D721Med (cell line): Measurements from ENCODE around the gene RNFT2.

Experiments used
- DNase-seq: peaks from one replicate; pipeline ENCODE4 v3.0.0; 2011; ENCODE audit warnings: low spot score; ENCODE audit not compliant: insufficient read length
- FAIRE-seq: peaks from 2 replicates; lab custom pipeline; 2011; peaks lifted over from hg19 to GRCh38; lab: Jason Lieb, UNC
- TF ChIP-seq, protein P1 (sequence below): IDR thresholded peaks from 2 replicates; pipeline ENCODE4 v1.5.1; 2012; ENCODE audit warnings: mild to moderate bottlenecking, control low read depth; ENCODE audit not compliant: insufficient read depth; ENCODE audit errors: missing control alignments

RNFT2 gene

DNA sequence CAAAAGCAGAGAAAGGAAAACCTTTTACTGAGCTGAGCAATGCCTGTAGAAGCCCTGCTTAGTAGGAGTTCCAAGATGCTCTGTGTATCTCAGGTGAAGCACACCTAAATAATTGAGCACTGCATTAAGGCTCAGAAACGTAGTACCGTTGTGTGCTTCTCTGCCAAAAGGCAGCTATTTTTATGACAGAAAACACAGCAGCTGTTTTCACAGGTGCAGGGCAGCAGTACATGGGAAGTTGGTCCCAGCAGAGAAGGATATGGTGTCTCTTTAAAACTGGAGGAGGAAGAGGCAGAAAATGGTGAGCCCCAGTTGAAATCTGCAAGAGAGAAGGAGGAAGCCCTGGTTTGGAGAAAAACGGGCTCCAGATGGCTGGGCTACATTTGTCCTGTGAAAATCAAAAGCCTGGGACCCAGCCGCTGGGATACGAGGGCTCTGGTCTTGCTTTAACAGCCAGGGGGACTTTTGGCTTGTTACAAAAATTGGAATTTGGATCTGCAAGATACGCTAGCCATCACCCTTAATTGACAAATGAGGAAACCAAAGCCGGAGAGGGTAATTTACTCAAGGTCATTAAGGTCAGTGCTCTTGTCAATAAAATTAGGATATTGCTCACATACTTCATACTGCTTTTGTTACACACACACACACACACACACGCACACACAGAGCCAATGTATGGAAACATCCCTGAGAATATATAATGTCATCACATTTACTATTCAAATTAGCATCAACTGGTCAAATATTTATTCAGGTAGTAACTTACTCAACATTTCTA lies 27.6 kb upstream of the RNFT2 start:
- TF ChIP-seq, protein P1, sequence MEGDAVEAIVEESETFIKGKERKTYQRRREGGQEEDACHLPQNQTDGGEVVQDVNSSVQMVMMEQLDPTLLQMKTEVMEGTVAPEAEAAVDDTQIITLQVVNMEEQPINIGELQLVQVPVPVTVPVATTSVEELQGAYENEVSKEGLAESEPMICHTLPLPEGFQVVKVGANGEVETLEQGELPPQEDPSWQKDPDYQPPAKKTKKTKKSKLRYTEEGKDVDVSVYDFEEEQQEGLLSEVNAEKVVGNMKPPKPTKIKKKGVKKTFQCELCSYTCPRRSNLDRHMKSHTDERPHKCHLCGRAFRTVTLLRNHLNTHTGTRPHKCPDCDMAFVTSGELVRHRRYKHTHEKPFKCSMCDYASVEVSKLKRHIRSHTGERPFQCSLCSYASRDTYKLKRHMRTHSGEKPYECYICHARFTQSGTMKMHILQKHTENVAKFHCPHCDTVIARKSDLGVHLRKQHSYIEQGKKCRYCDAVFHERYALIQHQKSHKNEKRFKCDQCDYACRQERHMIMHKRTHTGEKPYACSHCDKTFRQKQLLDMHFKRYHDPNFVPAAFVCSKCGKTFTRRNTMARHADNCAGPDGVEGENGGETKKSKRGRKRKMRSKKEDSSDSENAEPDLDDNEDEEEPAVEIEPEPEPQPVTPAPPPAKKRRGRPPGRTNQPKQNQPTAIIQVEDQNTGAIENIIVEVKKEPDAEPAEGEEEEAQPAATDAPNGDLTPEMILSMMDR, result no peak
- DNase-seq (no peak), FAIRE-seq (no peak)

DNA sequence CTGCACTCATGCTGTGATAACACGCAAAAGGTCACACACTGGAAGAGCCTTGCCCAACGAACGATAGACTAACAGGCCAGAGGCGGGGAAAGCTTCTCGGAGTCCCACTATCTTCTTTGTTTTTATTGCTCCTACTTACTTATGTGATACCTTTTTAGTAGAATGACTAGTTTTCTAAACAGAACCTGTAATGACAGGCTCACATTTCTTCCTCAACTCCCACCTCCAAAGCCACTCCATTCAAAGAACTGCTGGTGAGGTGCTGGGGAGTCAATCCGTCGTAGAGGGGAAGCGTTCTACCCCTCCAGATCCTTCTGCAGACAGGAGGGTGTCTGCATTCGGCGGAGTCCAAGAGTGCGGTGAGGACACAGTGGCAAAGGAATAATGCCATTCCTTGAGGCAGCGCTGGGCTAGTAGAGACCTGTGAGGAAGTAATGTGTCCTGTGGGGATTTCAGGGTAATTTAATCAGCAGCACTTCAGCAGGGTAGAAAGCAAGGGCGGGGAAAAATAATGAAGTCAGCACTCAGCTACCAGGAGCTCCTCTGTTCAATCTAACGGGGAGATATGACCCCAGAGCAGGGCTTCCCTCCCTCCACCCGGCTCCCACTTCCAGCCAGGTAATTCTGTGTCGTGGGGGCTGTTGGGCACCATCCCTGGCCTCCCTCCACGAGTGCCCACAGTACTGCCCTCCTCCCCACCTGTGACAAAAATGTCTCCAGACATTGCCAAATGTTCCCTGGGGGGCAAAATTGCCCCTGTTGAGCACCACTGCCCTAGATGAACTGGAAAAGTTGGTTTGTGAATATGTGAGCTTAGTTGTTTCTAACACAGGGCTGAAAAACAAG lies 25.4 kb upstream of the RNFT2 start:
- TF ChIP-seq, protein P1, result no peak
- no peak for DNase-seq
- FAIRE-seq, result no peak

DNA sequence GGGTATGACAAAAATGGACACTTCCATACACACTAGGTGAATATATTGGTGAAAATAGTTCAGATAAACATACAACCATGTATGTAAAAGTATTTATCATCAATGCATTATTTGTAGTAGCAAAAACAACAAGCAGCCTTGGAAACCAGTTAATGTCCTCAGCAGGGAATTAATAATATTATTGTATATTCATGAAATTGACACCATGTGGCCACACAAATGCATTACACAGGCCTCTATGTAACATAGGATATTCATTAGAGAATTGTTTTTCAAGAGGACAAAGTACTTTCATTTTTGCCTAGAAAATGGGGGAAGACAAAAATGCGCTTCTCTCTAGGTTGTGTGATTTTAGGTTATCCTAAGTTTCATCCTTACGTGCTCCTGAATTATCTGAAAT lies 24.6 kb upstream of the RNFT2 start:
- FAIRE-seq (no peak), DNase-seq (no peak)
- TF ChIP-seq, protein P1, result no peak

DNA sequence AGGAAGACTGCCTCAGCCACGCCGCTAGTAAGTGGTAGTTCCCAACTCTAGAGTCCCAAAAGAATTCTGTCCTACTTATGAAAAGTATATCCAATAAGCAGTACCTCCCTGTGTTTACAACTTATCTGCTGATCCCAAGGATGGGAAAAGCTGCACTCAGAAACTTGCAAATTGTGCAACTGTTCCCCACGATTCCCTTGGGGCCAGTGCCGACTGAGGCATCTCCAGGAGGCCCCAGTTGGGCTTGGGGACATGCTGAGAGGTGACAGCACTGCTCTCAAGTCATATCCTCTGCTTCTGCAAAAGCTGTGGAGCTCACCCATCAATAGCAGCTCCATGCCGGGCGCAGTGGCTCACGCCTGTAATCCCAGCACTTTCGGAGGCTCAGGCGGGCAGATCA lies 23.9 kb upstream of the RNFT2 start:
- no peak for FAIRE-seq
- DNase-seq, result no peak
- TF ChIP-seq, protein P1, result no peak

DNA sequence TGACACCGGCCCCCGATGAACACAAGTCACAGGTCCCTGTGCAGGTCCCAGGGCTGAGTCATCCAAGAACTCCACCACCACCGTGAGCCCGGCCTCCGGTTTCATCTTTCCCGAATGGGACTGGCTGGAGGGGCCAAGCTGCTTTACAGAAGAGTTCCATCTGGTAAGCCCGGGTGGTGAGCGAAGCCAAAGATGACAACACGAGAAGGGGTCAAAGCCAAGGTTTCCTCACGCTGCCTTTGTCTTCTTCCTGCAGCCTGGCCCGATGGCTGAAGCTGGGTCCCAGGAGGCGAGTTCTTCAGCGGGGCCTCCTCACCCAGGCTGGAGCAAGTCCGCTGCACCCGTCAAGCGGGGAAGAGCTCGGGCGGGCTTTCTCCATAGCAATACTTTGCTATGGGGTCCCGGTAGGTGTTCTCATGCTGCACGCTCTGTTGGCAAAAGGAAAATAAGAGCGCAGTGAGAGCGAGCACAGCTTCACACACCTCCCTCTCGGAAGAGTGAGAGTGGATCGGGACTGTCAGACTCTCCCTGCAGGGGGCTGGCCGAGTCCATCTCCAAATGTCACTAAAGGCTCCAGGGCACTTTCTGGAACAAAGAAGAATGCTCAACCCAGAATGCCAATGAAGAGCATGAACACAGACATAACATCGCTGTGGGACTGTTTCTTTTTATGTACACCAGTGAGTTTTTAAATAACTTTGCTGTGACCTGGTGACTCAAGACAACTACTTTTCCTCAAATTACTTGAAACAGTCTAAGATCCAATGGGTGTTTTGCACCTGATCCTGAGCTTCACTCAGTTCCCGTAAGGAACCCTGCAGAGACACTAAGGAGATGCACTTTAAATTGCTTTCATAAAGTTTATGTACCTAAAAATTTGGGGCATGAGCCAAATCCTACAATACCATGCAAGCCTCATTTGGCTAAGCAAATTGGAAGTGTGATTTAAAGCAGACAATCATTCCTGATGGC lies 20.4 kb upstream of the RNFT2 start:
- FAIRE-seq, result no peak
- TF ChIP-seq, protein P1, result no peak
- no peak for DNase-seq

DNA sequence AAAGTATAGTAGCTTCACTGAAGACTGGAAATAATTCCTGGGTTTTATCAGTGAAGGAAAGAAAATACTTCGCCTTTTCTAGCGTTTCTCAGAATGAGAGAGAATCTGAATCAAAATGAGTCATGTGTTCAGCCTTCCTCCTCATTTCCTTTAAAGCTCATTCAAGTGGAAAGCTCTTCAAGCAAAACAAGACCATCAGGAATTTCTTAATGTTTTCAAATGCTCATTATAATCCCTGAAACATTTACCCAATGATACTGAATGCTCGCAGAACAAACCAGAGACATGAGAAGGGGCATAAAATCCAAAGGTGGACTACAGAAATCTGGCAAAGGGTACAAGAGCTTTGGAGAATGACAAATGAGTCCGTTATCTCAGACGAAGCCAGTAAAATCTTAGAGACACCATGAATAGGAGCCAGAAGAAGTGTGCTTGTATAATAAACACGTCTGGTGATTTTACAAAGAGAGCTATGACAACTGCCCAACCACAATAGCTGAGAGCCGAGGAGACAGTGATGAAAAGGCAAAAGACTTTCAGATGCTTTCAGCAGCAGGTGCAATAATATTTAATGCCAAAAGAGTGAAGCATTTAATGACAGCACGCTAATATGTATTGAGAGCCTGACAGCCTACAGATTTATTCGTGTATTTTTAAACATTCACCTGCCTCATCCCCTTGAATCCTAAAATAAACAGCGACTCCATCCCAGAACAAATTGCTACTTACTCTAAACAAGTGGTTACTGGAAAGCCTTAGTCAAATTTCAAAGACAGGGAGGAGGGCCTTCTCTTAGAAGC lies 19.3 kb upstream of the RNFT2 start:
- FAIRE-seq (no peak), DNase-seq (no peak)
- TF ChIP-seq, protein P1, result no peak
